T-helper 2 cell treated with Interferon-gamma antibody and Interleukin-4, amounts not matched to agents 100 ng/mL and 5 ng/mL, for 36 hours (primary cell): Measurements from ENCODE around the gene SEC14L2. TPM values are rescaled to one million over a fixed set of nuclear protein-coding genes. Genes with fewer than 3 reads are reported as not detected.
"Not testable (repeated sequence)": the region's sequence is repeated elsewhere in the genome, so short reads cannot be mapped to it uniquely, and the experiment has no call there.

Source experiments
- intact Hi-C: fragments of 100-400 bp; cut with micrococcal nuclease; formaldehyde crosslinking; loops from one replicate; pipeline ENCODE4 v1.15.1; 2023
- total RNA-seq: library from RNA; stranded (reverse); gene quantifications from 2 replicates; pipeline ENCODE4 v1.2.3, GENCODE V29; 2022

The SEC14L2 gene
- total RNA-seq, 1 donor from 2014 or later: 9.5 TPM

DNA sequence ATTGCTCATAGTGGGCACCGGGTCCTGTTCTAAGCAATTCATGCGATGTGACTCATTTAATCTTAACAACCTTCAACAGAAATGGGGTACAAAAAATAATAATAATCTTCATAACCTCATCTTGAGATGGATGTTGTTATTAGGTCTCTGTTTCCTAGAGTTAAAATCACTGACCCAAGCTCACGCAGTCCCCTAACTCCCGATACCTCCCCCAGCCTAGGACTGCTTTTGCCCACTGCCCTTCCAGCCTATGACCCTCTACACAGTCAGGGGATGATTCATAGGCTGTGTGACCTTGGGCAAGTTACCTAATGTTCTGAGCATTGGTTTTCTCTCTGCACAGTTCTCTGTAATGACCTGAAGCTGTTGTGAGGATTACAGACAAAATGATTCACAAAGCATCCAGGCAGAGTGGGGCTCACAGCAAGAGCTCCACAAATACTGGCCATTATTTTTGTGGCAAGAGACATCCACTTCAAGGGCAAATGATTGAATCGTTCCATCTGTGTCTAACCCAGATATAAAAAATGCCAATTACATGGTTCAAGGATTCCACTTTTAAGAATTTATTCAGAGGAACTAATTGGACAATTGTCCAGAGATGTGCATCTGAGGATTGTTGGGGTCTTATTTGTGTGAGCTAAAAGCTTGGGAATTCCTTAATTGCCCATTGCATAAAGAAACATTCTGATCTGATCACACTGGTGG is 48.8 kb downstream of the SEC14L2 start:
- intact Hi-C loops: loop anchor here (1.0 kb wide), 1 partner anchor 40 kb away; no protein-coding TSS in a partner anchor

- intact Hi-C loops: no loop called here
These were observed 50.8 kb downstream of the SEC14L2 start for GRCh38 chr22:30447656-30448055.

DNA sequence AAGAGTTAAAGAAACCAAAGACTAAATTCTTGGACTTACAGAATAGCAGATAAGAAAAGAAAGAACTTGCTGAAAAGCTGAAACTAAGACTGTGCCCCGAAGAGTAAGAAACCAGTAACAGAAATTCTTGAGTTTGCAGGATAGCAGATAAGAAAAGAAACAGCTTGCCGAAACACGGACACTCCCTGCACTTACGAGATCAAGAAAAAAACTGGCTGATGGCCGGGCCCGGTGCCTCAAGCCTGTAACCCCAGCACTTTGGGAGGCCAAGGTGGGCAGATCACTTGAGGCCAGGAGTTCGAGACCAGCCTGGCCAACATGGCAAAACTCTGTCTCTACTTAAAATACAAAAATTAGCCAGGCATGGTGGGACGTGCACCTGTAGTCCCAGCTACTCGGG is 54.7 kb downstream of the SEC14L2 start:
- intact Hi-C loops: not testable (repeated sequence)

- intact Hi-C loops: no loop called here
These were observed 56.0 kb downstream of the SEC14L2 start for GRCh38 chr22:30452861-30453260.

GRCh38 chr22:30453731-30454510 is 57.1 kb downstream of the SEC14L2 start:
- intact Hi-C loops: no loop called here

DNA sequence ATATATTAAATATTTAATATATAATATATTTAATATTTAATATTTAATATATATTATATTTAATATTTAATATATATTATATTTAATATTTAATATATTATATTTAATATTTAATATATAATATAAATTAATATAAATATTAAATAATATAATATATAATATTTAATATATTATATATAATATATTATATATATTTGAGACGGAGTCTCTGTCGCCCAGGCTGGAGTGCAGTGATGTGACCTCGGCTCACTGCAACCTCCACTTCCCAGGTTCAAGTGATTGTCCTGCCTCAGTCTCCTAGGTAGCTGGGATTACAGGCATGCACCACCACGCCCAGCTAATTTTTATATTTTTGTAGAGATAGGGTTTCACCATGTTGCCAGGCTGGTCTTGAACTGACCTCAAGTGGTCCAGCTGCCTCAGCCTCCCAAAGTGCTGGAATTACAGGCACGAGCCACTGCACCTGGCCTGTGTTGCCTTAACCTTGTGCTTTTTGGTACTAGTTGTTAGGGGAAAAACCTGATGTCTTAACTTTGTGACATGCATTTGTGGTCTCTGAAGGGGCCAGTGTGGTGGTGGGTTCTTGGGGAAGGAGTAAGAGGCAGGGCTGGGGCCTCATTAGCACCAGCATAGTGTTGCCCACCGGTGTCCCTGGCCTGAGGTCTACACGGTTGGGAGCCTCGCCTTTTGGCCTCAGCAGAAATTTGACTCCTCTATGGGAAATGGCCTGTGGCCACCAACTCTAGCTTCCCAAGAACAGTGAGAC is 58.4 kb downstream of the SEC14L2 start:
- intact Hi-C loops: no loop called here

DNA sequence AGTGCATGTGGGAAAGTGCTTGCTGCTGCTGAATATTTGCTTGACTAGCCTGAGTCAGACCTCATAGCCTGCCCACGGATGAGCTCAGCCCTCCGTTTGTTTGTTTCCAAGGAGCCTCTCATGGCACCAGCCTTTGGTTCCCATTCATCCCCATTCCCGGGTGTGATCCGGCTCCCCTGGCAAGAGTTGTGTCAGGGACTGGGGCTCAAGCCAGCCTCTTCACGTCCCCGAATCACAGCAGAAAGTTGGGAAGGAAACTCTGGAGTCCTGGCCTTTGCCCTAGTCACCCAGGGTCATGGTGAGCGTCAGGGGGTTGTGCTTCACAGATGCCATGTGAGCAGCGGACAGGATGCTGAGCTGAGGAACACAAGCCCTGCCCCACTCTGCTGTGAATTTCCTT is 61.2 kb downstream of the SEC14L2 start:
- intact Hi-C loops: no loop called here

DNA sequence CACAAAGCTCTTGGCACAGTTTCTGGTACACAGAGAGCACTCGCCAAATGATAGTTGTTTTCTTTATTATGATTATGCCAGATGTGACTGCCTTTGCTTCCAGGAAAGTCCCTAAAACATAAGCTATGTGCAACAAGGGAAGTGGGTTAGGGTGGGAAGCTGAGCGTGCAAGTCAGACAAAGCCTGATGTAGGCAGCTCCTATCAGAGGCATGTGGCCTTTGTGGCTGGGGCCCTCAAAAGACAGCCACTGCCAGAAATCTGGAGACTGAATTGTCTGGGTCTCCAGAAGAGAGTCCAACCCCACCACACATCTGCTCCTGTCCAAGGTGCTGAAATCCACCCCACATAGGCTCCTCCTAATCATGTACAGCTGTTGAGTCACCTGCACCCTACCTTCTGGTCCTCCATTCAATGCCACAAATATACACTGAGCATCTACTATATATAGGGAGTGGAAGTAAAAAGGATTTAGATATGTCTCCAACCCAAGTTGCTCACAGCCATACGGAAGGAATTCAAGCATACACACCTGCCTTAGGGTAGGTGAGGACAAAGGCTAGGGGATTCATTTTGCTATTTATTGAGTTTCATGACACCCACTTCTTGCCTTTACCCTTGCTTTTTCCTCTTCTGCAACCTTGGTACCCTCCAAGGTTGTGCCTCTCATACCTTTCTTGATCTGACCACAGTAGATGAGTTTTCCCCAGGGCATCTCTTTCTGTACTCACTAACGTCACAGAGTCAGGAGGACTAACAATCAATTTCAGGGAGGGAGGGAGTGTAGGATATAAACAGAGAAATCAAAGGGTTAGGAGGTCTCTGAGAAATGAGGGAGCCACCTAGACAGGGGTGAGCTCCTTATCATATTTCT is 62.6 kb downstream of the SEC14L2 start:
- intact Hi-C loops: no loop called here

DNA sequence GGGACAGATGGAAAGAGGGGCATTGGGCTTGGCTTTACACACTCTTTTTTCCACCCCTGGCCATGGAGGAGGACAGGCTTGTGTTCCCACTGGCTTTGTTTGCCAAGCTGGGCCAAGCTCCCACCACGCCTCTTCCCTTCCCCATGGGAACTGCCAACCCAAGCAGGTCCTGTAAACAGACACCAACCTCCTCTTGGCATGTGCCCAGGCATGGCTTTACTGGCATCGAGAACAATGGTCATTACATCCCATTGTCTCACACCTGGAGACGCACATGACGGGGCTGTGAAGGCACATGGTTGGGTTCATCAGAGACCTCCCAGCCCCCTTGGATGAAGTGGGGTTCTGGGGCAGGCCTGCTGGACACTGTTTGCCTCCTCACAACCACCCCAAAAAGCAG is 63.3 kb downstream of the SEC14L2 start:
- intact Hi-C loops: no loop called here

DNA sequence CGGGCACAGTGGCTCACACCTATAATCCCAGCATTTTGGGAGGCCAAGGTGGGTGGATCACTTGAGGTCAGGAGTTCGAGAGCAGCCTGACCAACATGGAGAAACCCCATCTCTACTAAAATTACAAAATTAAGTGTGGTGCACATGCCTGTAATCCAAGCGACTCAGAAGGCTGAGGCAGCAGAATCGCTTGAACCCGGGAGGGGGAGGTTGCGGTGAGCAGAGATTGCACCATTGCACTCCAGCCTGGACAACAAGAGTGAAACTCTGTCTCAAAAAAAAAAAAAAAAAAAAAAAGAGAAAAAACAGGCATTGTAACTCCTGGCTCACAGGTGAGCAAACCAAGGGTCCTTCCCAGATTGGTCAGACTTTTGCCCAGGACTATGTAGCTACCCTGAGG is 63.7 kb downstream of the SEC14L2 start:
- intact Hi-C loops: not testable (repeated sequence)

DNA sequence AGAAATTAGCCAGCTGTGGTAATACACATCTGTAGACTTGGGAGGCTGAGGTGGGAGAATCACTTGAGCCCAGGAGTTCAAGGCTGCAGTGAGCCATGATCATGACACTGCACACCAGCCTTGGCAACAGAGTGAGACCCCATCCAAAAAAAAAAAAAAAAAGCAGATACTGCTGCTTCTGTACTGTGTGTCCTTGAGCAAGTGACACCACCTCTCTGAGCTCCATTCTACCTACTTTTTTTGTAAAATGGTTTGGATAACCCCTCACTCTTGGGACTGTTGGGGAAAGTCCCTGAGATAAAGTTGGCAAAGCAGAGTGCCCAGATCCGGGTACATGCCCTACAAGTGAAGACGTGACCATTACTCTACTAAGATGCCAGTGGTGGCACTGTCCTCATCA is 72.3 kb downstream of the SEC14L2 start:
- intact Hi-C loops: no loop called here

GRCh38 chr22:30470655-30471054 is 73.8 kb downstream of the SEC14L2 start:
- intact Hi-C loops: no loop called here

DNA sequence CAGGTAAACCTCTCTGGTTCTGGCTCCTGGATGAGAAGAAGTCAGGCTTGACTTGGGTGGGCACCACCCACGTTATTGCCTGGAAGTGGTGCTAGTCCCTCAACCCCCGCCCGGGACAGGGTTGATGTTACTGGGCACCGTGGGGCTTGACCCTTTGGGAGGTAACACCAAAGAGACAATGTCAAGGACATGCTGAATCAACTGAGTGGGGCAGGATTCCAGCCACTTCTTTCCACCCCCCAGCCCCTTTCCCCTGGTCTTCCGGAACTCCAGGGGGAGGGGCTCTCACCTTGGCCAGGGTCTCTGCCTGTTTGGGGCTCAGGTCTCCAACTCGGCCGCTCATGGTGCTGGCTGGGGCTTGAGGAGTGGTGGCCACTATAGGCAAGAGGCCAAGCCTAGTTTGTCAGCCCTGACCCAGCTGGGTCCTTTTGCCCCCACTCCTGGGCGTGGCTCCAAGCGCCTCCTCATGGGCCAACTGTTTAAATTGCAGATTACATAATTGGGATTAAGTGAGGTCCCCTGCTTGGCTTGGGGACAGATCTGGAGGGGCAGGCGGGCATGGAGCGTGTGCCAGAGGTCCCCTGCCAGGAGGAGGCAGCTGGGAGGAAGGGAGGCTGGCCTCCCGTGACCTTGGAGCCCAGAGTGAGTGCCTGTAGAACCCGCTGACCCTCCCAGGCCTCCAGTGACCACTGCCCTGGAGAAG is 74.9 kb downstream of the SEC14L2 start, which contains the start of gene SEC14L3:
Gene SEC14L3 (minus strand): TSS at position 402 of the 703 bp plus-strand sequence. CDS start 59 bp downstream, at position 343.
- intact Hi-C loops: no loop called here

DNA sequence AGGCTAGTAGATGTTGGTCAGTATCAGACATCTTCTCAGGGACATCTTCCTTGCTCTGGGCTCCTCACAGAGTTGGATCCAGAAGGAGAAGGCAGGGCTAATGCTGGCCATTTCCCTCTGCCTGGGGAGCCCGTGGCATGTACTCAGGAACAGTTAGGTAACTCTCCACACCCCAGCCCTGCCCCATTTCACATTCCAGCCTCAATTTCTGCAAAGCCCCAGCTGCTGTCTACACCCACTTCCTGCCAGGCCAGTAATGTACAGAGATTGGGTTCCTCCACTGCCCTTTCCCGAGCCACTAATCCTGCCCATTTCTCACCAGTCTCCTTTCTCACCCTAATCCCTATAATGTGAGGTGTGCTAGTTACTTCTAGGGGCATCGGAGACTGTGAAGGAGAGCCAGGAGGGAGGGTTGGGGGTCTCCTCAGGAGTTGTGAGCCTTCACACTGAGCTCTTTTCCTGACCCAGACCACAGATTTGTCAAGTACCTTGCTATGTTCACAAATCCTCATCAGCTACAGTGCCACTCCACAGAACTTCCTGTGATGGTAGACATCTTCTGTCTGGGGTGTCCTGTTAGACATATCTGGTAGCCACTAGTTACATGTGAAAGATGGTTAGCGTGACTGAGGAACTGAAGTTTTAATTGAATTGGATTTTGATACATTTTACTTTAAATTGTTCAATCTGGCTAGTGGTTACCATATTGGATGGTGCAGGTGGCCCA is 76.3 kb downstream of the SEC14L2 start:
- intact Hi-C loops: no loop called here

DNA sequence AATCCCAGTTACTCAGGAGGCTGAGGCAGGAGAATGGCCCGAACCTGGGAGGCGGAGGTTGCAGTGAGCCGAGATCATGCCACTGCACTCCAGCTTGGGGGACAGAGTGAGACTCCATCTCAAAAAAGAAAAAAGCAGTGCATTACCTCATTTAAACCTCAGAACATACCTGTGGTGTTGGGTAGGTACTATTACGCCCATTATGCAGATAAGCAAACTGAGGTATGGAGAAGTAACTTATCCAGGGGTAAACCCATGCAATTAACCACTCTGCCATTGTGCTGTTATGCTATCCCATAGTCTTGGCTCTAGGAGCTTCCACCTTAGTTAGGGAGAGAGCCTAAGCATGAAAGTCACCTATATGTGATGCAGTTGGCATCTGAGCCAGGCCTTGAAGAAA is 77.3 kb downstream of the SEC14L2 start:
- intact Hi-C loops: no loop called here
